MCF 10A (cell line): Measurements from ENCODE around the gene RNFT2. TPM values are rescaled to one million over a fixed set of nuclear protein-coding genes. Genes with fewer than 3 reads are reported as not detected.

Experiments
- BruUV-seq: library from RNA; stranded (reverse); fragments of 400-500 nt; replicated peaks from 2 replicates; lab custom pipeline; 2021; lab: Mats Ljungman, UMichigan
- CTCF ChIA-PET: fragments of 300-600 bp; sonication (Branson Sonifier 250); formaldehyde crosslinking; extraction: SDS; loops from one replicate; lab custom pipeline; 2021; ENCODE audit warnings: antibody characterized with exemption, inconsistent platforms; lab: Yijun Ruan, JAX
- POLR2A ChIA-PET: fragments of 300-600, 350-650 bp; sonication (Branson Sonifier 250); formaldehyde crosslinking; extraction: SDS; loops from one replicate; lab custom pipeline; 2020; ENCODE audit warnings: antibody characterized with exemption, inconsistent platforms; lab: Yijun Ruan, JAX
- DNase-seq: peaks from one replicate; pipeline ENCODE4 v3.0.0-alpha.2; 2018; ENCODE audit not compliant: unreplicated experiment
- H3K27ac Mint-ChIP-seq: one replicate; pipeline ENCODE4 v1.8.0; 2022; ENCODE audit warnings: mild to moderate bottlenecking, low read depth, mixed read lengths; ENCODE audit not compliant: unreplicated experiment
- H3K27me3 Mint-ChIP-seq: one replicate; pipeline ENCODE4 v1.8.0; 2022; ENCODE audit warnings: mixed read lengths; ENCODE audit not compliant: insufficient read depth, unreplicated experiment
- H3K36me3 Mint-ChIP-seq: one replicate; pipeline ENCODE4 v1.8.0; 2022; ENCODE audit warnings: mild to moderate bottlenecking, moderate library complexity, mixed read lengths; ENCODE audit not compliant: insufficient read depth, unreplicated experiment
- H3K4me1 Mint-ChIP-seq: one replicate; pipeline ENCODE4 v1.8.0; 2022; ENCODE audit warnings: mixed read lengths; ENCODE audit not compliant: insufficient read depth, unreplicated experiment
- H3K4me3 Mint-ChIP-seq: one replicate; pipeline ENCODE4 v1.8.0; 2022; ENCODE audit warnings: mild to moderate bottlenecking, moderate library complexity, mixed read lengths; ENCODE audit not compliant: unreplicated experiment
- H3K9me3 Mint-ChIP-seq: one replicate; pipeline ENCODE4 v1.8.0; 2022; ENCODE audit warnings: mixed read lengths; ENCODE audit not compliant: unreplicated experiment
- CTCF ChIP-seq: fragments of 200-600 bp; IDR thresholded peaks from one replicate; pipeline ENCODE4 v1.8.0; 2022; ENCODE audit warnings: antibody characterized with exemption, mild to moderate bottlenecking; ENCODE audit not compliant: unreplicated experiment
- intact Hi-C: fragments of 100-400 bp; cut with micrococcal nuclease; formaldehyde crosslinking; loops from 2 replicates; pipeline ENCODE4 v1.14.1; 2022
- total RNA-seq: library from RNA; stranded (reverse); gene quantifications from 2 replicates; pipeline ENCODE4 v1.2.3, GENCODE V29; 2022

Gene RNFT2
- total RNA-seq, 1 experiment from 2014 or later, result 7.2 TPM

GRCh38 chr12:116864371-116865160 lies 126.5 kb downstream of the RNFT2 start:
- ChIA-PET CTCF (no interaction called here), POLR2A (interaction anchor here (0.7 to 1.6 kb wide), 4 partner anchors 11 to 17 kb away, joined by 3 to 9 read pairs (median 4); partner anchors contain the start of gene HRK)
- peak overlapping the region; percentile 82 for H3K27ac Mint-ChIP-seq
- H3K36me3 Mint-ChIP-seq, result no peaks in the 10 kb centered on the region
- intact Hi-C loops, result no loop called here
- H3K4me1 Mint-ChIP-seq, result peaks cover 16% of the 10 kb centered on the region
- no TSS peak for BruUV-seq
- peak; percentile 69 for DNase-seq
- no peaks in the 10 kb centered on the region for H3K27me3 Mint-ChIP-seq
- no peak for TF ChIP-seq CTCF
- no peaks in the 10 kb centered on the region for H3K9me3 Mint-ChIP-seq
- peak overlapping the region; percentile 56 for H3K4me3 Mint-ChIP-seq

- H3K9me3 Mint-ChIP-seq, result no peaks in the 10 kb centered on the region
- POLR2A ChIA-PET, result interaction anchor here (0.7 kb wide), 1 partner anchor 43 kb away, joined by 3 read pairs; the partner anchor contains the start of gene FBXW8
- no peaks in the 10 kb centered on the region for H3K36me3 Mint-ChIP-seq
- H3K4me1 Mint-ChIP-seq, result peaks cover 20% of the 10 kb centered on the region
- DNase-seq, result no peak
- no peaks in the 10 kb centered on the region for H3K27me3 Mint-ChIP-seq
- H3K4me3 Mint-ChIP-seq, result no peak overlapping the region
- TF ChIP-seq CTCF, result no peak
- intact Hi-C loops, result no loop called here
- no peak overlapping the region for H3K27ac Mint-ChIP-seq
- CTCF ChIA-PET, result interaction anchor here (1.0 to 1.8 kb wide), 3 partner anchors 10 to 164 kb away, joined by 3 to 7 read pairs (median 3); partner anchors contain the start of gene HRK
- BruUV-seq, result no TSS peak
Measured at GRCh38 chr12:116867523-116867922, 129.4 kb downstream of the RNFT2 start.

GRCh38 chr12:116870306-116870705 lies 132.2 kb downstream of the RNFT2 start:
- Mint-ChIP-seq H3K27me3 (no peaks in the 10 kb centered on the region), H3K4me1 (peaks cover 10% of the 10 kb centered on the region), H3K9me3 (no peaks in the 10 kb centered on the region), H3K4me3 (no peak overlapping the region), H3K36me3 (no peaks in the 10 kb centered on the region), H3K27ac (peak overlapping the region; percentile 16)
- intact Hi-C loops, result no loop called here
- no peak for TF ChIP-seq CTCF
- no peak for DNase-seq
- CTCF ChIA-PET, result interaction anchor here (0.8 to 1.5 kb wide), 3 partner anchors 10 to 60 kb away, joined by 3 to 4 read pairs (median 4); no protein-coding TSS in a partner anchor
- POLR2A ChIA-PET, result no interaction called here
- BruUV-seq, result no TSS peak

- BruUV-seq, result no TSS peak
- Mint-ChIP-seq H3K9me3 (no peaks in the 10 kb centered on the region), H3K27me3 (peaks cover 9% of the 10 kb centered on the region), H3K4me3 (no peak overlapping the region), H3K4me1 (peaks cover 10% of the 10 kb centered on the region), H3K36me3 (no peaks in the 10 kb centered on the region), H3K27ac (no peak overlapping the region)
- intact Hi-C loops, result no loop called here
- CTCF ChIA-PET, result no interaction called here
- TF ChIP-seq CTCF, result no peak
- DNase-seq, result no peak
- POLR2A ChIA-PET, result no interaction called here
Measured at GRCh38 chr12:116874324-116874995, 136.3 kb downstream of the RNFT2 start.
